ENCODE data around the gene DLX3. TPM values are rescaled to one million over a fixed set of nuclear protein-coding genes. Genes with fewer than 3 reads are reported as not detected.

The DLX3 gene
- total and polyA plus RNA-seq, 4 donors, result not detected

DNA sequence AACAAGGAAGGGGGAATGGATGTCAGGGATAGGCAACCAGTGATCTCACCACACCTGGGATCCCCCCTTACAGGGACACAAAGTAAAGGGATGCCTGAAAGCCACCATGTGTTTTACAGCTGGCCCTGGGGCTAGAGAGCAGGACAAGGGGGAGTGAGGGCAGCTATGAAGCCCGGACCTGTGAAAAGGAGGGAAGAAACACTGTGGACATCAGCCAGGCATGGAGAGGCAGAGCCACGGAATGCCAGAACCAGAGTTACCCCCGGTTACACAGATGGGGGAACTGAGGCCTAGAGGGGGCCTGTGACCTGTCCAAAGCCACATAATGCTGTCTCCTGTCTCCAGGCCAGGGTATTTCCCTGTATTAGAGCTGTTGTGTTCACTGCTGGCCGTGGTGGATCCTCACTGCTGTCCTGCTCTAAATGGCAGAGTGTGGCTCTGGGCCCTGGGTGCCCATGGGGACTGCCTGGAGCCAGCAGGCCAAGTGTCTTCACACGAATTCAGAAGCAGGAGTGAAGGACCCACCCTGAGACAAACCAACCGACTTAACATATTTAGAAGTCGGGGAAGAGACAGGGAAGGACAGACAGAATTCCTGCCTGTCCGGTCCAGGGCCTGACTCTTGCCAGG lies 31.1 kb upstream of the DLX3 start:
- Histone ChIP-seq H3K36me3 (ENCODE audit: control insufficient read depth in 4 of 4, insufficient read depth in 3 of 4, low read depth in 1 of 4, low read length in 3 of 4) (no peaks in the 10 kb centered on the region), H3K9ac (ENCODE audit: low read depth in 1 of 2, low read length in 2 of 2) (no peak overlapping the region), H3K4me1 (ENCODE audit: control insufficient read depth in 4 of 4, insufficient read depth in 4 of 4, low read length in 3 of 4) (peaks cover 0 to 7% (median 1%) of the 10 kb centered on the region in 4 donors), H3K27ac (ENCODE audit: low read depth in 1 of 2, low read length in 2 of 2) (no peak overlapping the region), H3K4me3 (ENCODE audit: low read depth in 1 of 3, low read length in 3 of 3) (no peak overlapping the region), H3K9me3 (ENCODE audit: control insufficient read depth in 4 of 4, low read length in 3 of 4) (no peaks in the 10 kb centered on the region), H3K27me3 (ENCODE audit: control insufficient read depth in 4 of 4, insufficient read depth in 4 of 4, low read length in 3 of 4) (peaks cover 0 to 2% (median 1%) of the 10 kb centered on the region in 4 donors)
- 66% methylated on average over 8 of the region's 8 CpGs for WGBS
- DNase-seq (ENCODE audit: low spot score), result no peak
- no peak for TF ChIP-seq EGR1 (IDR thresholded peaks at IDR 0.05; ENCODE audit: low read depth in 2 of 2)
- TF ChIP-seq FOXA1 (IDR thresholded peaks at IDR 0.05), result no peak
- TF ChIP-seq RAD21 (IDR thresholded peaks at IDR 0.05), result no peak
- TF ChIP-seq, protein P1, sequence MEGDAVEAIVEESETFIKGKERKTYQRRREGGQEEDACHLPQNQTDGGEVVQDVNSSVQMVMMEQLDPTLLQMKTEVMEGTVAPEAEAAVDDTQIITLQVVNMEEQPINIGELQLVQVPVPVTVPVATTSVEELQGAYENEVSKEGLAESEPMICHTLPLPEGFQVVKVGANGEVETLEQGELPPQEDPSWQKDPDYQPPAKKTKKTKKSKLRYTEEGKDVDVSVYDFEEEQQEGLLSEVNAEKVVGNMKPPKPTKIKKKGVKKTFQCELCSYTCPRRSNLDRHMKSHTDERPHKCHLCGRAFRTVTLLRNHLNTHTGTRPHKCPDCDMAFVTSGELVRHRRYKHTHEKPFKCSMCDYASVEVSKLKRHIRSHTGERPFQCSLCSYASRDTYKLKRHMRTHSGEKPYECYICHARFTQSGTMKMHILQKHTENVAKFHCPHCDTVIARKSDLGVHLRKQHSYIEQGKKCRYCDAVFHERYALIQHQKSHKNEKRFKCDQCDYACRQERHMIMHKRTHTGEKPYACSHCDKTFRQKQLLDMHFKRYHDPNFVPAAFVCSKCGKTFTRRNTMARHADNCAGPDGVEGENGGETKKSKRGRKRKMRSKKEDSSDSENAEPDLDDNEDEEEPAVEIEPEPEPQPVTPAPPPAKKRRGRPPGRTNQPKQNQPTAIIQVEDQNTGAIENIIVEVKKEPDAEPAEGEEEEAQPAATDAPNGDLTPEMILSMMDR (IDR thresholded peaks at IDR 0.05; ENCODE audit: low read depth, low read length, missing input control), result no peak
- TF ChIP-seq GABPA (IDR thresholded peaks at IDR 0.05 in 1 of 2, conservative IDR thresholded peaks at IDR 0.05 in 1 of 2), result no peak
- no peak for TF ChIP-seq HNF4A (conservative IDR thresholded peaks at IDR 0.05)
- TF ChIP-seq, protein P2, sequence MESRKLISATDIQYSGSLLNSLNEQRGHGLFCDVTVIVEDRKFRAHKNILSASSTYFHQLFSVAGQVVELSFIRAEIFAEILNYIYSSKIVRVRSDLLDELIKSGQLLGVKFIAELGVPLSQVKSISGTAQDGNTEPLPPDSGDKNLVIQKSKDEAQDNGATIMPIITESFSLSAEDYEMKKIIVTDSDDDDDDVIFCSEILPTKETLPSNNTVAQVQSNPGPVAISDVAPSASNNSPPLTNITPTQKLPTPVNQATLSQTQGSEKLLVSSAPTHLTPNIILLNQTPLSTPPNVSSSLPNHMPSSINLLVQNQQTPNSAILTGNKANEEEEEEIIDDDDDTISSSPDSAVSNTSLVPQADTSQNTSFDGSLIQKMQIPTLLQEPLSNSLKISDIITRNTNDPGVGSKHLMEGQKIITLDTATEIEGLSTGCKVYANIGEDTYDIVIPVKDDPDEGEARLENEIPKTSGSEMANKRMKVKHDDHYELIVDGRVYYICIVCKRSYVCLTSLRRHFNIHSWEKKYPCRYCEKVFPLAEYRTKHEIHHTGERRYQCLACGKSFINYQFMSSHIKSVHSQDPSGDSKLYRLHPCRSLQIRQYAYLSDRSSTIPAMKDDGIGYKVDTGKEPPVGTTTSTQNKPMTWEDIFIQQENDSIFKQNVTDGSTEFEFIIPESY (IDR thresholded peaks at IDR 0.05), result no peak
- no peak for TF ChIP-seq HNF4G (IDR thresholded peaks at IDR 0.05)
- TF ChIP-seq TAF1 (conservative IDR thresholded peaks at IDR 0.05), result no peak
- TF ChIP-seq, protein P3, sequence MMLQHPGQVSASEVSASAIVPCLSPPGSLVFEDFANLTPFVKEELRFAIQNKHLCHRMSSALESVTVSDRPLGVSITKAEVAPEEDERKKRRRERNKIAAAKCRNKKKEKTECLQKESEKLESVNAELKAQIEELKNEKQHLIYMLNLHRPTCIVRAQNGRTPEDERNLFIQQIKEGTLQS (IDR thresholded peaks at IDR 0.05), result no peak
- no peak for TF ChIP-seq RXRA (IDR thresholded peaks at IDR 0.05)
- TF ChIP-seq MAX (IDR thresholded peaks at IDR 0.05), result no peak
- no peak for TF ChIP-seq JUND (IDR thresholded peaks at IDR 0.05)
- no peak for TF ChIP-seq YY1 (IDR thresholded peaks at IDR 0.05)
- TF ChIP-seq FOXA2 (IDR thresholded peaks at IDR 0.05), result no peak
- no peak for TF ChIP-seq NR2F2 (IDR thresholded peaks at IDR 0.05)
- no peak for TF ChIP-seq SP1 (IDR thresholded peaks at IDR 0.05)
- no peak for TF ChIP-seq REST (IDR thresholded peaks at IDR 0.05)
